Upper lobe of right lung (tissue), 1 donor: ENCODE results near the gene RPTOR. TPM values are rescaled to one million over a fixed set of nuclear protein-coding genes. Genes with fewer than 3 reads are reported as not detected.

Experiments
- ATAC-seq: fragments of 200-7000 bp; cut with Tn5 transposase; one replicate; pipeline ENCODE4 v1.9.1; 2020; ENCODE audit warnings: mild to moderate bottlenecking, moderate library complexity
- DNase-seq: peaks from one replicate; pipeline ENCODE4 v3.0.0-alpha.2; 2020
- H3K27ac ChIP-seq: fragments of 200-600 bp; one replicate; pipeline ENCODE4 v1.8.0; 2022
- H3K27me3 ChIP-seq: fragments of 200-600 bp; one replicate; pipeline ENCODE4 v1.8.0; 2022; ENCODE audit warnings: mild to moderate bottlenecking
- H3K36me3 ChIP-seq: fragments of 200-600 bp; one replicate; pipeline ENCODE4 v1.8.0; 2022
- H3K4me1 ChIP-seq: fragments of 200-600 bp; one replicate; pipeline ENCODE4 v1.8.0; 2022
- H3K4me3 ChIP-seq: fragments of 200-600 bp; one replicate; pipeline ENCODE4 v1.8.0; 2022; ENCODE audit warnings: mild to moderate bottlenecking
- H3K9me3 ChIP-seq: fragments of 200-600 bp; one replicate; pipeline ENCODE4 v1.8.0; 2022
- CTCF ChIP-seq: fragments of 200-600 bp; IDR thresholded peaks from one replicate; pipeline ENCODE4 v1.8.0; 2022; ENCODE audit warnings: antibody characterized with exemption
- intact Hi-C: fragments of 100-400 bp; cut with DNase I; formaldehyde crosslinking; loops from one replicate; pipeline ENCODE4 v1.11.0; 2022
- total RNA-seq: library from RNA; stranded (reverse); fragmentation: NEBNext Ultra II Directional; extraction: Animal tissue kit (Norgen Biotek cat#: 25700); gene quantifications from one replicate; pipeline ENCODE4 v1.2.1, GENCODE V29; 2021
- donor health status: DM: no; HTN: yes; CAD: no; lungs with severe emphysema.

The RPTOR gene
- total RNA-seq, 1 donor from 2014 or later = 35.4 TPM

- no peaks in the 10 kb centered on the region for H3K9me3 ChIP-seq
- no peaks in the 10 kb centered on the region for H3K4me1 ChIP-seq
- H3K27ac ChIP-seq = no peak overlapping the region
- DNase-seq = peak; percentile 18
- H3K36me3 ChIP-seq = peaks cover 18% of the 10 kb centered on the region
- intact Hi-C loops = no loop called here
- H3K4me3 ChIP-seq = no peak overlapping the region
- no peak for ATAC-seq
- TF ChIP-seq CTCF = no peak
- no peaks in the 10 kb centered on the region for H3K27me3 ChIP-seq
These were observed 386.0 kb downstream of the RPTOR start for GRCh38 chr17:80930335-80931279.

GRCh38 chr17:80931421-80932265 lies 387.0 kb downstream of the RPTOR start:
- Histone ChIP-seq H3K4me1 (no peaks in the 10 kb centered on the region), H3K4me3 (no peak overlapping the region), H3K27me3 (no peaks in the 10 kb centered on the region), H3K9me3 (no peaks in the 10 kb centered on the region), H3K36me3 (peaks cover 10% of the 10 kb centered on the region), H3K27ac (no peak overlapping the region)
- intact Hi-C loops = no loop called here
- TF ChIP-seq CTCF = no peak
- ATAC-seq (no peak), DNase-seq (peak; percentile 51)

- Histone ChIP-seq H3K27me3 (no peaks in the 10 kb centered on the region), H3K4me3 (no peak overlapping the region), H3K36me3 (no peaks in the 10 kb centered on the region), H3K27ac (no peak overlapping the region), H3K9me3 (no peaks in the 10 kb centered on the region), H3K4me1 (no peaks in the 10 kb centered on the region)
- TF ChIP-seq CTCF = no peak
- intact Hi-C loops = no loop called here
- no peak for ATAC-seq
- DNase-seq = no peak
These were observed 390.9 kb downstream of the RPTOR start for GRCh38 chr17:80935526-80935925.

GRCh38 chr17:80936218-80936617 lies 391.6 kb downstream of the RPTOR start:
- ATAC-seq = no peak

GRCh38 chr17:80936723-80937122 lies 392.1 kb downstream of the RPTOR start:
- intact Hi-C loops = no loop called here
- ATAC-seq = no peak
- no peak overlapping the region for H3K4me3 ChIP-seq
- H3K4me1 ChIP-seq = peaks cover 2% of the 10 kb centered on the region
- no peaks in the 10 kb centered on the region for H3K9me3 ChIP-seq
- DNase-seq = peak; percentile 21
- H3K36me3 ChIP-seq = no peaks in the 10 kb centered on the region
- H3K27ac ChIP-seq = no peak overlapping the region
- no peak for TF ChIP-seq CTCF
- no peaks in the 10 kb centered on the region for H3K27me3 ChIP-seq

More at GRCh38 chr17:80936218-80936617, 391.6 kb downstream of the RPTOR start:
- Histone ChIP-seq H3K36me3 (no peaks in the 10 kb centered on the region), H3K27ac (no peak overlapping the region), H3K4me1 (no peaks in the 10 kb centered on the region), H3K27me3 (no peaks in the 10 kb centered on the region), H3K4me3 (no peak overlapping the region), H3K9me3 (no peaks in the 10 kb centered on the region)
- no peak for TF ChIP-seq CTCF
- DNase-seq = no peak
- intact Hi-C loops = no loop called here
